Measurements from ENCODE around the gene VWA8.

GRCh38 chr13:41651413-41652058 lies 309.4 kb downstream of the VWA8 start:
- no peak for TF ChIP-seq CTCF (IDR thresholded peaks at IDR 0.05; ENCODE audit: low read depth, low read length)
- TF ChIP-seq EZH2phosphoT487 (IDR thresholded peaks at IDR 0.05; ENCODE audit: low read depth), result no peak

All from OCI-LY3 (cell line).